Stimulated activated CD4-positive, alpha-beta T cell treated with anti-CD3 and anti-CD28 coated beads, Interleukin-2, amount 100 ng/mL, for 24 hours (primary cell): ENCODE measurements around the gene CLSTN2.

Experiments
- DNase-seq, 2 donors: peaks; one replicate each; pipeline ENCODE4 v3.0.0-alpha.2; 2020

The CLSTN2 gene

DNA sequence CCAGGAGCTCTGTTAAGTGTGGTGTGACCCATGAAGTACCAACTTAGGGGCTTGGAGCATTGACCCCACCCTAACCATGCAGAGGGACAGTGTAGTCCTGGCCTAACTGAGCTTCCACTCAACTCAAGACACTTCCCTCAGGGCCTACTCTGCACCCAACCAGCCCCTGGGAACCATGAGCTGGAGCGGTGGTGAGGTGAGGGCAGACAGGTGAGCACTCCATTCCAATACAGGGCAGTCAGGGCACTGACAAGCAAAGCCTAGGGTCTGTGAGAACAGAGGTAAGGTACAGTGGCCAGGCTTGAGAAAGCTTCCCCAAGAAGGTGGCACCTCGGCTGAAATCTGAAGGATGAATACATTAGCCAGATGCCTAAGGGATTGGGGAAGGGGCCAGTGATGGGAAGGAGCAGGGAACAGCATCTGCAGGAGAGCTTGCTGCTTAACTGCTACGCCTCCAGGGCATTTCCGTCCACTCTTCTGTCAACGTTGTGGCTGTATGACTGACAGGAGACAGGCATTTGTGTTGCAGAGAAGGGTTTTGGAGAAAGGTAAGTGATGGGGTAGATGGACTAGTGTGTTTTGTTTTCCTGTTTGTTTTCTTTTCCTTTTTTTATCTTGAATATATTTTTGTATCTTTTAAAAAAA, 499.4 kb downstream of the CLSTN2 start:
- DNase-seq = no peak

DNA sequence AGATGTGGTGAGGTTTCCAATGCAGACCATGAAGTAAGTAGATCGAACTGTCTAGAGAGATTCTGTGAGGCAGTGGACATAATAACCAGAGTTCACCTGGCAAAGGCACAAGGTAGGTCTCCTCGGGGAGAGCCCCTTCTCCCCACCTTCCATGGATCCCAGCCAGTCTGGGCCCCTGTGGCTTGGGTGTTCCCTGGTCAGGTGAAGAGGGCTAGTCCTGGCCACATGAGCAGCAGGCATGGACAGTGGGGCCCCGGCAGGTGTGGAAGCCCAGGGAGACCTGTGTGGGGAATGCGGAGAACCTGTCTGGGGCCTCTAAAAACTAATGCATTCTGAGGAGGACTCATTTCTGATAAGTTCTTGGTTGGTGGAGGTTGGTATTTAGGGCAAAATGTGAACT, 501.4 kb downstream of the CLSTN2 start:
- DNase-seq = no peak

DNA sequence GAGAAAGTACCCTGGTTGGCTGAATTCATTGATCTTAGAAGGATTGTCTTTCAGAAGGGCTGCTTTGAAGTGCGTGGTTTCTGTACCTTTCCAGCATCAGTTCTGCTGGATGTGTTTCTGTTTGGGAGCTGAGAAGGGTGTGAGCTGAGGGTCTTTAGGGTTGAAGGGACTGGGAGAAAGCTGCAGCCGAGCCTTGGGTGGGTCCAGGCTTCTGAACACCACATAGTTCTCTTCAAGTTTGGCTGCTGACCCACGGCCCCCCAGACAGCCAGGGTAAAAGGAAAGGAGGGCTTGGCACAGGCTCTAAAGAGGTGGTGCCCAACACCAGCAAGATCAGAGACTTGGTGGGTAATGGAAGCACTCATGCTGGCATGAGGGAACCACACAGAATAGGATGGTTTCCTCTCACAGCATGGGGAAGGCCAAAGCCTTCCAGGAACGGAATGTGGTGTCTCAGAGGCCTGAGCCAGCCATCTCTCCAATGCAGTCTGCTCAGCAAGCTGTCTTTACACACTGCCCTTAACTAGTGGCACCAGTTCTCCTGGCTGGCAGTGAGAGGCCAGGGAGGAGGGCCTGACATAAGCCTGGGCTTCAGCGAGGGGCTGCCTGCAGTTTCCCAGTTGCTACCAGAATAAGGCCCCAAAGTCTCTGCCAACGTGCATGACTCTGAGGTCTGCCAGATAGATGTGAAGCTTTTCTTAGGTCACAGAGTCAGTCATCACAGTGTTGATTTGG, 503.9 kb downstream of the CLSTN2 start:
- no peak for DNase-seq

DNA sequence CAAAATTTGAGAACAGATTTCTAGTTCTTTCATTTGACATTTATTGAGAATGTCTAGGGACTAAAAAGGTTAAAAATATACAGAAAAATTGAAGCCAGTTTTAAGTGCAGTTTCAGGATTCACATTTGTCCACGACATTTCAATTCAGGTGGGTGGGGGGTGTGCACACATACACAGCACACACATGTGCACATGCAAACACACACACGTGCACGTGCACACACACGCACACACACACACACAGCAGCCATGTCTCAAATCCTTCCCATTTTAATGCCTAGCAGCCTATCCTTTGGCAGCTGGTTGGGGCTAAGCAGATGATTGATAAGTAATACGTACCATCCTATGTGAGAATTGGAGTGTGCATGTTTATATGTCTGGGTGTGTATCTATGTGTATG, 504.5 kb downstream of the CLSTN2 start:
- no peak for DNase-seq

DNA sequence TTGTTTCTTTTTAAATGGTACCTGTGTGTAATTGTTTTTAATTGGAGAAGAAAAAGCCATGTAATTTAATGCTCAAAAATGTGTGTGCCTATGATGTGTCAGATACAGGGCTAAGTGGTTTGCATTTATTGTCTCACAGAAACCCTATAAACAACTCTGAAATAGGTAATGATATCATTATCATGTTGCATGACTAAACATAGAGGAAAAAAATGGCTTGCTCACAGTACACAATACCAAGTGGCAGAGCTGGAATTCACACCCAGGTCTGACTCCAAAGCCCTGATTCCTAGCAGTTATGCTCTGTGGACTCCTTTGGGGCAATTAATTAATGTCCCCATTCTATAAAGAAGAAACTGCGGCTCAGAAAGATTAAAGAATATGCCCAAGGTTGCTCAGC, 505.5 kb downstream of the CLSTN2 start:
- no peak for DNase-seq

DNA sequence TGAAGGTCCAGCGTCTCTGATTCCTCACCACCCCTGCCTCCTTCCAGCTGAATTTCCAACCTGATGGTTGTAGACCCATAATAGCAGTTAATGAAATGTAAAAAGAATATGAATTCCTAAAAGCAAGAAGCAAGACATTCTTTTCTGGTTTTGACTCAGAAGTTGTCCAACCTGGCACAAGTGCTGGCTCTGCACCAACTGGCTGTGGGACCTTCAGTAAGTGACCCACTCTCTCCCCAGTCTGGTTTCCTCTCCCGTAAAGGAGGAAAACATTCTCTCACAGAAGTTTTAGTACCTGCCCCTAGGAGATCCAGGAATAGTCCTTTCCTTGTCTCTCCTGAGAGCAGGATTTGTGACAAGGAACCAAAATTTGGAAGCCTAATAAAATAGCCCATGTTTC, 506.0 kb downstream of the CLSTN2 start:
- DNase-seq = no peak

DNA sequence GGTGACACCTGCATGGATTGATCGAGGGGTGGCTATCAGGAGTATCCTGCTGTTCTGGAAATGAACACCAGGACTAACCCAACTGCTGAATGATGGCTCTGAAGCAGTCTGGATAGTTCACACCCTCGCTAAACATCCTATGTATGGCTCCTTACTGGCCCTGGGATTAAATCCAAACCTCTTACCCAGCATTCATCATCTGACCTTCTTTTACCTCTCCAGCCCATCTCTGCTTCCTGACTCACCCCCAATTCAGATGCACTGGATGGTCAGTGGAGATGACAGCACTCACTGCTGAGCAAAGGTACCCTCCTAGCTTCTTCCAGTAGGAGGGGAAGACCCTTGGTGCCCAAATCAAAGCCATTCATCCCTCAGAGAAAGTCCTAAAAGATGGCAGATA, 507.6 kb downstream of the CLSTN2 start:
- DNase-seq = no peak

DNA sequence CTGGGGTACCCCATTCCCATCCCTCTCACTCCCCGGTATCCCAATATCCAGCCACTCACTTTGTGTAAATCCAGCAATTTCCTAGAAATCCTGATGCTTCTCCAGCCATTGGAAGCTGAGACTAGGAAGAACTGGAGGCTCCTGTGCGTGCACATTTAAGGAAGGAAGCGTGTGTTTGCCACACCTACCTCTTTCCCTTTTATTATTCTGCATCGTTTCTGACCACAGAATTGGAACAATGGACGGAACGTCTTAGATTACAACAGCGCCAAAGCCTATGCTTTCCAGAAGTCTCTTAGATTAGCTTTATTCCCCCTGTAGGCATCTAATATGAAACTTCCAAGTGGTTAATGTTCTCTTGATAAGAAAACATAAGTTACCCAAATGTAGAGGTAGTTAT, 508.1 kb downstream of the CLSTN2 start:
- no peak for DNase-seq

DNA sequence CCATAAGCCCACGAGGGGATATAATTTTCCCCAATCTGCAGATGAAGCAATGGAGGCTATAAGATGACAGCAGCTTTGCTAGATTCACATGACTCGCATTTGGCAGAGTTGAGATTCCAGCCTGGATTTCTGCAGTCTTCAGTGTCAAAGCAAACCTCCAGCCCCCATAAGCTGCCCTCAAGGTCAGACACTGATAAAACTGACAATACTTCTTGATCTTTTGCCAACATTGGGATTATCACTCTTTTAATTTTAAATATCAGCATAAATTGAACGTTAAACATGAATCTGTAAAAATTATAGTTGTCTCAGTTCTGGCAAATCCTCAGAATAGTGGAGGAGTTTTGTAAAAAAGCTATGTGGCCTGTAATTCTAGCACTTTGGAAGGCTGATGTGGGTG, 508.8 kb downstream of the CLSTN2 start:
- no peak for DNase-seq

DNA sequence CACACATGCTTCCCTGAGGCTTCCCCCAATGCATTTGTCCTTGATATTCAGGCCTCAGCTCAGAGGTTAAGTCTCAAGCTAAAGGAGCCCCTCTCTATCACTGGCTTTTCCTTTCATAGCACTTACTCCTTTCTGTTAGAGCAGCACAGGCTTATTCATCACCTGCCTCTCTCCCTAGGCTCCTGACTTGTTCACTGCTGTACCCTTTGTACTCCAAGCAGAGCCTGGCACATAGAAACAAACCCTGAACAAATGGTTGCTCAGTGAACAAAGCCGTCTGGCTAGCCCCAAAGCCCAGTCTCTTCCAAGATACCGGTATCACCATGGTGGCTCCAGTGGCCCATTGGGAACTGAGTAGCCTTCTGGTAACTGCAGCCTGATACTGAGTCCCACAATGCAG, 511.7 kb downstream of the CLSTN2 start:
- no peak for DNase-seq

DNA sequence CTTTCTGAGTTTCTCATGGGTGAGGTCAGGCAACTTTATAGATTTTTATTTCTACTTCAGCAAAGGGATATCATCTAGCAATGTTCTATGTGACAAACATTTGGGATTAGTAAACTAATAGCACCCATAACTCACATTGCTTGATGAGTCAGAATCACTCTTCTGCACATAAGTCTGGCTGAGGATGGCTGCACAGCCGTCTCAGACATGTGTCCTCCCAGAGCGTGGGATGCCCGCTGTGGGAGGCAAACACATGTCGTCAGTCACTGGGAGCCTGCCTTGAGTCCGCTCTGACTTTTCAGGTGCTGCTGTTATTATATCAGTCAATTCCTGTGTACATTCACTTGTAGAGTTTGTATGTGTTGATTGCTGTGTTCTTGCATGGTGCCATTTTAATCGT, 512.2 kb downstream of the CLSTN2 start:
- DNase-seq = no peak

DNA sequence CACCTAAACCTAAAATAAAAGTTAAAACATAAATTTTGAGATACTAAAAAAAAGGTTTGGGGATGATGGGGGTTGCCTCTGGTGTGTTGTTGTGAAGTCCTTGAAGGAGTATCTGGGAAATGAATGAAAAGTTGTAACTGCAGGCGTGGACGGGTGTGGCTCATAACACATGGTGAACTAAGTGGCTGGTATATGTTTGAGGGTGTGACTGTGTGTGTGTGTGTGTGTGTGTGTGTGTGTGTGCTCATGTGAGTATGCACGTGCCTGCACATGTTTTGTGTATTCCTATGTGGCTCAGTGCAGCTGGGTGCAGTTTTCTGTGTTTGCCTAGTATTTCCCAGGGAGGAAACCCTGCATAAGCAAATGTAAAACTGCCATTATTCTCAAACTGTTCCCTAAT, 513.0 kb downstream of the CLSTN2 start:
- DNase-seq = no peak

DNA sequence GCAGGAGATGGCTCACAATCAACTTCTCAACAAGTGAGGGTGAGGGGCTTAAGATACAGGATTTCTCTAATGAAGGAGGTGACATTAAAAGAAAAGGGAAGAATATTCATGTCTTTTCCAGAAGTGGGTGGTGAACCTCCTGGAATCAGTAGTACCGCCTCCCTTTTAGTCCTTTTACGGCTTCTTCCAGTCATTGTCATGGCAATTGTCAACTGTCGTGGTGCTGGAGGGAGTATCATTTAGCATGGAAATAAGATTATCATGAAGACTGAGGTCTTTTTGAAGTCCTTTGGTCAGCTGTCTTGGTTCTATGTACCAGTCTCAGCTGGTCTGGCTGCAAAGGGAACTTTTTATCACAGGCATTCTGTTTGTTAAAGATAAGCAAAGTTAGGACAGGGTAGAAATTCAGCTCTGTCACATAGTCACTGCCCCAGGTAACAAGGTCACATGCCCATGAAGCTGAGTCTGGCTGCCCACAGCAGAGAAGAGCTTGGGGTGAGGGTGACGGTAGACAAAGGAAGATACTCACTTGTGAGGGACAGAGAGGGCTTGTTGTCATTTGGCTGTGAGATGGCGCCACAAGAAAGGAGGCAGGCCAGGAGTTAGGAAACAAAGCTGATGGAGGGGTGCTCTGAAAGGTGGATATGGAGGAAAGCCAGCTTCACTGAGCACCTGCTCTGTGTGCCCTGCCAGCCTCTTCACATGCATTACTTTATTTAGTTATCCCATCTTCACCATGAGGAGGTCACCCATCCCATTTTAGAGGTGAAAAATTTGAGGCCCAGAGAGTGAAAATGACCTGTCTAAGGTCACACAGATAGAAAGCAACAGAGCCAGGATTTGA, 514.6 kb downstream of the CLSTN2 start:
- no peak for DNase-seq

DNA sequence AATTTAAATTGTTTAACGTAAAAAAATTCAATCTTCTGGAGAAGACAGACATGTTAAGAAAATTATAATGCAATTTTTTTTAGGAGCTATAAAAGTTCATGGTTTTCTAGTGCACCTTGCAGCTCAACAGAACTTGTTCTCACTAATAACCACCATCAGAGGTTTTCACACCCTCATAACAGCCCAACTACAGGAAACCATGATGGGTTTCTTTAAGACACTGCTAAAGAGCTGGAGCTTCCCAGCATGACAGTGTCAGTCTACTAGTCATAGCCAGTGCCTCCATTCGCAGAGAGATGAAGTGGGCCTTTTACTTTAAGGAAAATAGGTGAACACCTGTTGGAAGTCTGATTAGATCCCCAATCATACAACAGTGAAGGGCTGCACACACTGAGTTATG, 518.8 kb downstream of the CLSTN2 start:
- DNase-seq = no peak

DNA sequence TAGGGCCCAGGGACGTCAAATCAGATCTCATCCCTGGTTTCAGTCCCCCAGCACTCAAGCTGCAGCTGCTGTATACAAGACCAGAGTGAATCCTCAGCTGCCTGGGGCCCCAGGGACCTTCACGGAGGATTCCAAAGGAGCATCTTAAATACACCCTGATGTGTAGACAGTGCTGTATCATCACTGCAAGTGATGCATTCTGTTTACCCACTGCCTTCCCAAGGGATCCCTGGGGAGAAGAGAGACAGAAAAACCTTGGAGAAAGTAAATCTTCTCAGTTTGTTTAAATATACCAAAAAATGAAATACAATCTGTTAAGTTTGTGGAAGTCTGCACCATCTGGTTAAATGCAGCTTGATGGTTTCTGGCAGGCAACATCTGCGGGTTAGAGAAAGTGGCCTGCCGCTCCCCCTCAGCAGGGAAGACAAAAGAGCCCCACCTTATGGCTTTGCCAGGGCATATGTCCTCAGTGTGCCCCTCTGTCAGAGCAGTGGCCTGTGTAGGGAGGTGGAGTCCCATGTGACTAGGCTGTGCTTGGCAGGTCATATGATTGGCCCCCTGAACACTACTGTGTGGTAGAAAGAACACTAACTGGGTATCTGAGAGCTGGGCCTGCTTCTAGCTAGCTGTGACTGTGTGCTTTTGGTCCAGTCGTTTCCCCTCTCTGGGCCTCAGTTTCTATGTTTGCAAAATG, 520.7 kb downstream of the CLSTN2 start:
- no peak for DNase-seq

DNA sequence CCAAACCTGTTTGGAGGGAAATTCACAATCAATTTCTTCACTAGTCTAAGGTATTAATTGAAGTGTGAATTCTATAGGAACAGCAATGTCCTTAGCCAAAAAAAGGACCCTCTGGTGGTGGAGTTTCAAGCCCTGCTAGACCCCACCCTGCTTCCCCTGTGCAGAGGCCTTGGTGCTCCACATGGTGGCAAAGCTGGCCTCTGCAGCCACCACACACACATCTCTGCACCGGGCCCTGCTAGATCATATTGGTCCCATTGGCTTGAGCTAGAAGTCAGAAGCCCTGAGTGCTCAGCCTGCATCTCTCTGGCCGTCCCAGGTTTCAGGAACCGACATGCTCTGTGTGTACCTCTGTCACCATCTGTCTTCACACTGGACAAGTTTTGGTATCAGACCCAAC, 522.0 kb downstream of the CLSTN2 start:
- no peak for DNase-seq

DNA sequence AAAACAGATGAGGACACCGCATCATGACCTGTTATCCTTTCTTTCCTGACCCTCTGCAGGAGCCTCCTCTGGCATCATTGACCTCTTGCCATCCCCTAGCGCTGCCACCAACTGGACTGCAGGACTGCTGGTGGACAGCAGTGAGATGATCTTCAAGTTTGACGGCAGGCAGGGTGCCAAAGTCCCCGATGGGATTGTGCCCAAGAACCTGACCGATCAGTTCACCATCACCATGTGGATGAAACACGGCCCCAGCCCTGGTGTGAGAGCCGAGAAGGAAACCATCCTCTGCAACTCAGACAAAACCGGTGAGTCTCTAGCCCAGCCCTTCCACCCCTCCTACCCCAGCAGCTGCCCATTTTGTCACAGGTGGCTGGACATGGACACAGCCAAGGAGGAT, 524.5 kb downstream of the CLSTN2 start:
- no peak for DNase-seq

DNA sequence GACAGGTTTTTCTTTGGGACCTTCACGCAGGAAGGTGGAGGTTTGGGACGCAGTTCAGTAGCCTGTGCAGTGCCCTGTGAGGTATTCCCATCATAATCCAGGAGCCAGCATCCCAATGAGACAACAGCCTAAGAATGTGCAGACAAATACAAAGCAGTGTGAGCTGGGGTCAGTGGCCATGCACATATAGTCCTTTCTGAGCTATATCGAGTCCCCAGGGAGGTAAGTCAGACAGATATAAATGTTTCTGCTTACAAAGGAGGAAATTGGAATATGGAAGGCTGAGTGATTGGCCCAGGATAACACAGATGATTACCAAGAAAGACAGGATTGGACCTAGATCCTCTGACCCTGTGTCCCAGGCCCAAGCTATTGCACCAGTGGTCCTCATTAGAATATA, 526.3 kb downstream of the CLSTN2 start:
- DNase-seq = no peak

DNA sequence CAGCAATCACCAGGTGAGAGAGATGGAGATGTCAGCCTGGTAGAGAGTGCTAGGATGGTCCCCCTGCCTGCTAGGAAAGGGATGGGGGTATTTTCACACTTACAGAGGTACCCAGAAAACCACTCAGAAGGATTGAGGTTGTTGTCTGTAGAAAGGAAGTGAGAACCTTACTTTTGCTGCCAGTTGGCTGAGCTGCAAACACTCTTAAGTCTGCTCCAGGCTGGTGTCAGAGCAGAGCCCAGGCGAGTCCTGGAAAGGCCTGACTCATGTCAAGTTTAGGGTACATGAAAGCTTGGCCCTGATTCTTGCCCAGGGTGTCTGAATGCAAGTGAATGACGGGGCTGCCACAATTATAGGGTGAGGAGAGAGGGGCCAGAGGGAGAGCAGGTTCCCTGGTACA, 528.4 kb downstream of the CLSTN2 start:
- DNase-seq = no peak

DNA sequence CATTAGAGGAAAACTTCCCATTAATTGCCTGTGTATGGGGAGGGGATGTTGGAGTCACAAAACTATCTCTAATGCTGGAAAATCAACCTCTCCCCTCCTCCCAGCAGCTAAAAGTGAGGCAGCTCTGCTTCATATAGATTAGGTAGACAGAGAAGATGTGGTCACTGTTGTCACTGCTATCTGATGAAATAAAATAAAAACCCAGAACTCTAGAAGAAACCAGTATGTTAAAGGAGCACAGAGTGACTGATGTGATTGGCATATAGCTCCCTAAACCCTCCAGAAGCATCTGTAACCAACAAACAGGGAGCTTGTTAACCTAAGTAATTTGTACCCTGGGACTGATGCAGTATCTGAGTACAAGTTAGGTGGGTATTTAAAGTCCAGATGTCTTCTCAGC, 531.0 kb downstream of the CLSTN2 start:
- DNase-seq = no peak

DNA sequence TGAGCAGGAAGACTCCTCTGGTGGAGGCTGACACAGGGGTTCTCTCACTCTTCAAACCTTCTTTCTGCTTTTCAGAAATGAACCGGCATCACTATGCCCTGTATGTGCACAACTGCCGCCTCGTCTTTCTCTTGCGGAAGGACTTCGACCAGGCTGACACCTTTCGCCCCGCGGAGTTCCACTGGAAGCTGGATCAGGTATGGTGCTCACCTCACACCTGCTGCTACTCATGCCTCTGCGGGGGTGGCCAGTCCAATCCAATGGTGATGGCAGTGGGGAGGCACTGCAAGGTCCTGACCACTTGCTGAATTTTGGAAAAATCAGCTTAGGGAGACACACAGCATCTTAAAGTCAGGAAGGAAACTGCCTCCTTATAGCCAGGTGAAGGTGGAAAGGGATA, 531.5 kb downstream of the CLSTN2 start:
- no peak for DNase-seq

DNA sequence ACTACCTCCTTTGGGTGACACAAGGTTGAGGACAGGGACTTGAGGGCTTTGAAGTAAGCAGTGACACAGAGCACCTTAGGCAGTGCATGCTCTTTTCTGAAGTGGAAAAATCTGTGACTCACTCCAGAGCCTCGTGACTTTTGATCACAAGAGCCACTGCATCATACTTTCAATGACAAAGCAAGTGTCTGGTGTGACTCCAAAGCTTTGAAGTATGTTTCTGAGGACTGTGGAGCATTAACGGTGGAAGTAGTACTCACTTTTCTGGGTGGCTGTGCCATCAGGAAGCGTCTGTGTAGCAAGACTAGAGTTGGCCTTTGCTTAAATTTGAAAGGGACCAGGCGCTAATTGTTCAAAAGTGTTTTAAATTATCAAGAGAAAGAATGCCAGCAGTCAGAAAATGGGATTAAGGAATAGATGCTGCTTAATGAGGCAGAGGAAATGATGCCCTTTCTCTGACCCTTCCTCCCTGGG, 532.2 kb downstream of the CLSTN2 start:
- DNase-seq = no peak

DNA sequence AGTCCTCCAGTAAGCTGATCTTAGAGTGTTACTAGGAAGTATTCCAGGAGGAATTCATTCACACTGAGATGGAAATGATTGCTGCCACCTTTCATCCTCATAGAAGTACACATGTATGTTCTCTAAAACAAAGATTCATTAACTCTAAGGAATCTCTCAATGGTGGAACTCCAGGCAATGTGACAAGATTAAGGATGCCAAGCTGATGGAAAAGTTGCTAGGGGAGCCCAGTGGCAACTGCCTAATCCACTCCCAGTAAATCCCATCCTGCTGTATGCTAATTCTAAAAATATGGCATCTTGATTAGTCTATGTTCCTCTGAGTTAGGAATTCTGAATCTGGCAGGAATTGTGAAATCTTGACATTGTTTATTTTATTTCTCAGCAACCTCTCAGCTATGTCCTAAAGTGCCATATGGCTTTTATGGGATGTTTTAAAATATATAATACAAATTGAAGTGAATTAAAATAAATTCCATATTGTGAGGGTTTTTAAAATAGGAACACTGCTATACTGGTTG, 532.9 kb downstream of the CLSTN2 start:
- no peak for DNase-seq
